Activated T-cell treated with anti-CD3 and anti-CD28 coated beads, Interleukin-2, amount 50 U/mL, for 24 hours (primary cell): ENCODE data around the gene ZNF385A.

ENCODE experiments used
- DNase-seq: peaks from one replicate; pipeline ENCODE4 v3.0.0-alpha.2; 2020
- H3K27ac Mint-ChIP-seq: 2 replicates; pipeline ENCODE4 v1.8.0; 2020; ENCODE audit warnings: mild to moderate bottlenecking, mixed read lengths
- H3K27me3 Mint-ChIP-seq: 2 replicates; pipeline ENCODE4 v1.8.0; 2020; ENCODE audit warnings: mixed read lengths
- H3K36me3 Mint-ChIP-seq: 2 replicates; pipeline ENCODE4 v1.8.0; 2020; ENCODE audit warnings: low read depth, mixed read lengths
- H3K4me1 Mint-ChIP-seq: 2 replicates; pipeline ENCODE4 v1.8.0; 2020; ENCODE audit warnings: low read depth, mixed read lengths
- H3K4me3 Mint-ChIP-seq: 2 replicates; pipeline ENCODE4 v1.8.0; 2020; ENCODE audit warnings: mild to moderate bottlenecking, moderate library complexity, mixed read lengths
- H3K9me3 Mint-ChIP-seq: 2 replicates; pipeline ENCODE4 v1.8.0; 2020; ENCODE audit warnings: mixed read lengths

The ZNF385A gene

DNA sequence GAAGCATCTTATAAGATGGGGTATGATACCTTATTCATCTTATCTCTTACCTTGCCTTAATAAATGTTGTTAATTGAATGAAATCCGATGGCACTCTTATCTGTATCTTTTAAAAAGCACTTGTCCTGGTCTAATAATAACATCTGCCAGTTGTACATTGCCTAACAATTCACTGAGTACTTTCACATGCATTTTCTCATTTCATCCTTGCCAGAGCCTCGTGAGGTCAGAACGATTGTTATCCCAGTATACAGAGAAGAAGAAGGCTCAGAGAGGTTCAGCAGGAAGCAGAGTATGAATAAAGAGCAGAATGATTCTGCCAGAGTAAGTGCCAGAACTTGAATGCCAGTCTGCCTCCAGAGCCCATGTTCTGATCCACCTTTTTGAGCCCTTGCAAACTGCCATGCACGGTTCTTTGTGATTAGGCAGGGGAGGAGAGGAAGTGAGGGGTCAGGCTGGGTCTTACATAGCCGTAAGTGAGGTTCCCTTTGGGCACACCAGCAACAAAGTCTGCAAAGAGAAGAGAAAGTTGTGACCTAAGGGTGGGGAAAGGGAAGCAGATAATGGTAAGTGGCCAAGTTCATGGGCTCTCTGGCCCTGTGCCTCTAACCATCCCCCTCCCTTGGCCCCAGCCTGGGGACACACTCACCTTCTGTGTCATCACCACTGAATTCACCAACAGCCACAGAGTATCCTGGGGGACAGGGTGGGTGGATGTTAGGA, 22.8 kb upstream of the ZNF385A start:
- peaks cover 24% of the 10 kb centered on the region for H3K4me1 Mint-ChIP-seq
- peak overlapping the region; percentile 30 for H3K27ac Mint-ChIP-seq
- no peaks in the 10 kb centered on the region for H3K27me3 Mint-ChIP-seq
- no peaks in the 10 kb centered on the region for H3K9me3 Mint-ChIP-seq
- H3K4me3 Mint-ChIP-seq: no peak overlapping the region
- H3K36me3 Mint-ChIP-seq: peaks cover 72% of the 10 kb centered on the region
- DNase-seq: no peak

DNA sequence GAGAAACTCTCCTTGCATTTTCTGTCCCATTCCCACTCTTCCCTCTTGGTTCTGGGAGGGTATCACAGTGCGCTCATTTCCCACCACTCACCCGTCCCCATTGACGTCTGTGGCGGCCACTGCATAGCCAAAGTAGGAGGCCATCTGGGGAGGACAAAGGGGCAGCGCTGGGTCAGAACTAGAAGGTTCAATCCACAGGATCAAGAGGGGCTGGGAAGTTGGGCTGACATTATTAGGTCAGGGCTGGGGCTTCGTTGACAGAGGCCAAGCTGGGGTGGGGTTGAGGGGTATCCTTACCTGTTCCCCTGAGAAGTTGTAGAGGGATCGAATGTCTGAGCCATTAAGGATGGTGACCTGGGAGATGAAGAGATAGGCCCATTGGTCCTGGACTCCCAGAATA, 21.0 kb upstream of the ZNF385A start:
- no peaks in the 10 kb centered on the region for H3K9me3 Mint-ChIP-seq
- peaks cover 9% of the 10 kb centered on the region for H3K4me1 Mint-ChIP-seq
- H3K4me3 Mint-ChIP-seq: no peak overlapping the region
- no peak for DNase-seq
- H3K27me3 Mint-ChIP-seq: no peaks in the 10 kb centered on the region
- peaks cover 83% of the 10 kb centered on the region for H3K36me3 Mint-ChIP-seq
- peak overlapping the region; percentile 3 for H3K27ac Mint-ChIP-seq

DNA sequence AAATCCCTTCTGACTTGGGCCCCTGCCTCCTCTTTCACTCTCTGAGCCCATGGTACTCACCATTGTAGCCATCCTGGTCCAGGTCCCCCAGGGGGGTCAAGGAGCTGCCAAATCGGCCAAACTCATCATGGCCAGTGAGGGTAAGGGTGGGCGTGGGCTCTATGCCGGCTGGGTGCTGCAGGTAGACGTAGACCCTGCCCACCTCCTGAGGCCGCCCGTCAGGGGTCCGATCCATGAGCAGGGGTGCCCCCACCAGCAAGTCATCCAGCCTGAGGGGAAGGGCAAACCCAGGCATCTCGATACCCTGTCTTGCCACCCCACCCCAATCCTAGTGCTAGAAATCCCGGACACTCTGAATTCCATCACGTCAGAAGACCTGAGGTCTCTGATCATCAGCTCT, 20.6 kb upstream of the ZNF385A start:
- Mint-ChIP-seq H3K4me1 (peaks cover 9% of the 10 kb centered on the region), H3K4me3 (no peak overlapping the region), H3K36me3 (peaks cover 86% of the 10 kb centered on the region), H3K27ac (peak overlapping the region; percentile 70), H3K27me3 (no peaks in the 10 kb centered on the region), H3K9me3 (no peaks in the 10 kb centered on the region)
- DNase-seq: no peak

DNA sequence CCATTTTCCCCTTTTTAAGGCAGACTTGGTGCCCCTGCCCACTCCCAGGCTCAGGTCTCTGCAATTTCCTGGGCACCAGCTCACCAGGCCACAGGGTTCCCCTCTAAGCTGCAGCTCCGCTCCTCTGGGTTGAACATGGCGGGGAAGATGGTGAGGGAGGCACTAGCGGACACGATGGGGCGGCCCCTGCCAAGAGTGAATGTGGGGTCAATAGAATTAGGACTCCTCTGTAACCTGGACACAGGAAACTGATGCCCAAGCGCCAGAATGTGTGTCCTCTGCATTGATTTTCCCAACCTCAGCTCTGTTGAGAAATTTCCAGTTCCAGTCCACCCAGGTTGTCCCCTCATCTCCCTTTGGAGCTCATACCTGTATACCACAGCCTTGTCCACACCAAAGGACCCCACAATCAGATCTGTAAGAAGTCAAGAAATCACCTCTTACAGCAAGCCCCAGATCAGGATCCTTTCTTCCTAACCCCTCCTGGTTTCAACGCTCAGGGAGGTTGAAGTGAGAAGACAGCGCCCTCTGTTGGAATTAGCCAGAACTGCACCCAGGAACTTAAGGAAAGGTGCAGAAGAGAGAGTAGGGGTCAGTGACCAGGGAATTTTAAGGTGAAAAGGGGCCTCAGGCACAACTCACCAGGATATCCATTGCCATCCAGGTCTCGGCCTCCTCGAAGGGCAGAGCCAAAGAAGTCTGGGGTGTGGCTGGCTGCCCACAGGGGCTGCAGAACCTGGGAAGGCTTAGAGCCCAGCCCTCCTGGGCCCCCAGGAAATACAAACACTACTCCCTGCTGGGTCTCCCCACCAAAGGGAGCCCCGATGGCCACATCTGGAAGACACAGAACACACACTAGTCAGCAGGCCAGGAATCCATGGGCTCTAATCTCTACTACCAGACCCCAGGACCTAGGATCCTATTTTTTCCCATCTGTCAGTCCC, 19.8 kb upstream of the ZNF385A start:
- DNase-seq: peak; percentile 72
- peaks cover 91% of the 10 kb centered on the region for H3K36me3 Mint-ChIP-seq
- no peak overlapping the region for H3K4me3 Mint-ChIP-seq
- no peaks in the 10 kb centered on the region for H3K9me3 Mint-ChIP-seq
- no peaks in the 10 kb centered on the region for H3K27me3 Mint-ChIP-seq
- H3K4me1 Mint-ChIP-seq: peaks cover 7% of the 10 kb centered on the region
- H3K27ac Mint-ChIP-seq: peak overlapping the region; percentile 70

GRCh38 chr12:54401119-54401518, 16.6 kb upstream of the ZNF385A start:
- no peak for DNase-seq
- H3K27me3 Mint-ChIP-seq: no peaks in the 10 kb centered on the region
- peaks cover 5% of the 10 kb centered on the region for H3K4me1 Mint-ChIP-seq
- H3K4me3 Mint-ChIP-seq: no peak overlapping the region
- H3K9me3 Mint-ChIP-seq: no peaks in the 10 kb centered on the region
- peaks cover 88% of the 10 kb centered on the region for H3K36me3 Mint-ChIP-seq
- H3K27ac Mint-ChIP-seq: peak overlapping the region; percentile 42

GRCh38 chr12:54398995-54399793, 14.7 kb upstream of the ZNF385A start:
- Mint-ChIP-seq H3K27me3 (no peaks in the 10 kb centered on the region), H3K36me3 (peaks cover 89% of the 10 kb centered on the region), H3K27ac (no peak overlapping the region)

GRCh38 chr12:54398218-54398617, 13.7 kb upstream of the ZNF385A start:
- no peak for DNase-seq
- peaks cover 14% of the 10 kb centered on the region for H3K4me1 Mint-ChIP-seq
- no peaks in the 10 kb centered on the region for H3K27me3 Mint-ChIP-seq
- H3K9me3 Mint-ChIP-seq: no peaks in the 10 kb centered on the region
- peaks cover 79% of the 10 kb centered on the region for H3K36me3 Mint-ChIP-seq
- no peak overlapping the region for H3K27ac Mint-ChIP-seq
- no peak overlapping the region for H3K4me3 Mint-ChIP-seq

More at GRCh38 chr12:54398995-54399793, 14.7 kb upstream of the ZNF385A start:
- peaks cover 7% of the 10 kb centered on the region for H3K4me1 Mint-ChIP-seq
- H3K4me3 Mint-ChIP-seq: no peak overlapping the region
- peak; percentile 94 for DNase-seq
- no peaks in the 10 kb centered on the region for H3K9me3 Mint-ChIP-seq

DNA sequence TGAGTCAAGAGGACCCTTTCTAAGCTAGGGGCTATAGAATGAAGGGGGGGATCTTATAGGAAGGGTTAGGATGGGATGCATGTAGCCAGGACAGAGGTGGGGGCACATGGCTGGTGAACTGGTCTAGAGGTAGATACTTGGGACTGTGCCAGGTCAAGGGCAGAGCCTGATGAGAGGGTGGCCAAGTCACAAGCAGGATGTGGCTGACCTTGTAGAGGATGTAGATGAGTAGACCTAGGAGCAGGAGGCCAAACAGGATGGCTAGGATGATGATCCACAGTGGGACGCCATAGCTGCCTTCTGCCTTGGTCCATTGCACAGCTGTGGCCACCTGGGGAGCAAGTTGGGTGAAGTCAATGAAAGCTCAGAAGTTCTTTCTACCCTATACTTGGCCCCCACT, 12.6 kb upstream of the ZNF385A start:
- Mint-ChIP-seq H3K36me3 (peaks cover 69% of the 10 kb centered on the region), H3K4me1 (peaks cover 16% of the 10 kb centered on the region), H3K27me3 (no peaks in the 10 kb centered on the region), H3K9me3 (no peaks in the 10 kb centered on the region), H3K4me3 (no peak overlapping the region), H3K27ac (peak overlapping the region; percentile 11)
- no peak for DNase-seq

DNA sequence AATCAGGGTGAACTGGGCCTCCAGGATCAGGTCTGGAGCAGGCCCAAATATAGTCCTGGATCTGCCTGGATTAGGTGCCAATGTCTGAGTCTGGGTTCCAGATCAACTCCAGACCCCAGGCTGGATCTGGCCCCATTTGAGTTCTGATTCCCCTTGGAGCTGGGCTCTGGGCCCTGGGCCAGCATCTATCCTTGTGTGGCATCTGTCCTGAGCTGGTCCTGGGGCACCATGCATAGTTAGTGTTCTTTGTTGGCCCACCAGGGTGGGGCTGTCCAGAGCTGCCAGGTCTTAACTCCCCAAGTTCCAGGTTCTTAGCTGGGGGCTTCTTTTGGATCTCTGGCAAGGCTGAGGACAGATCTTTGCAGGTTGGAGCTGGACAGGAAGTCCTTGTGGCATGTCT, 11.0 kb upstream of the ZNF385A start:
- Mint-ChIP-seq H3K4me3 (no peak overlapping the region), H3K9me3 (no peaks in the 10 kb centered on the region), H3K36me3 (peaks cover 54% of the 10 kb centered on the region), H3K27me3 (no peaks in the 10 kb centered on the region), H3K27ac (no peak overlapping the region), H3K4me1 (peaks cover 24% of the 10 kb centered on the region)
- DNase-seq: no peak

DNA sequence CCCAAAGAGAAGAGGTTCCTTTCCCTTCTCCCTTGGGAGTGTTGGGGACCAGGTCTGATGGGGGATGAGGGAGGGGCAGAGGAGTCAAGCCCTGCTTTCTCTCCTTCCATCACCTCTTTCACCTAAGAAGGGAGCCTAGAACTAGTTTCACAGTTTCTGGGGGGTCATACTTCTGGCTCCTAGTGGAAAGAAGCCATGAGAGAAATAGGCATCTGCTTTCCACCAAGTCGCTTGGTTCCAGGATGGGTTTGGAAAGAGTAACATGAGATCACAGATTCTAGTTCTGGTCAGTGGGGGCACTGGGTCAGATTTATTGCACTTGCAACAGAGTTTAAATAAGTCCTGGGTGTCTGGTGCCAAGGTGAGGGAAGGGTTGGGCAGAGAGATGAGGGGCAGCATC, 10.5 kb upstream of the ZNF385A start:
- Mint-ChIP-seq H3K9me3 (no peaks in the 10 kb centered on the region), H3K4me1 (peaks cover 24% of the 10 kb centered on the region), H3K36me3 (peaks cover 50% of the 10 kb centered on the region), H3K27ac (no peak overlapping the region), H3K4me3 (no peak overlapping the region), H3K27me3 (no peaks in the 10 kb centered on the region)
- DNase-seq: no peak

DNA sequence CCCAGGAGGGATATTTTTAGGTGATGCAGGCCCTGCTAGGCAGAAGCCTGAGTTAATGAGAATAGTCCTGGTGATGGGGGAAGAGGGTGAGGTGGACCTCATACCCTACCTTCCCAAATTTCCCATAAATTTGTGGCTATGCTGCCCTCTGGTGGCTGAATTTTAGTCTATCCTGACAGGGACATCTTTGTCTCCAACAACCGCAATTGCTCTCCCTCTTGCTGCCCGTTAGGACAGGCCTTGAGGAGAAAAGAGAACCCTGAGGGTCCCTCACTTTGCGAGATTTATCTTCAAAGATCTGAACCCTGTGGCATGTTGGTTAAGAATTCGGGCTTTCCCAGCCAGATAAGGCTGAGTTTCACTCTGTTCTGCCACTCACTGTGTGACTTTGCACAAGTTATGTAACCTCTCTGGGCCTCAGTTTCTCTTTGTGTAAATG, 9.8 kb upstream of the ZNF385A start:
- Mint-ChIP-seq H3K27me3 (no peaks in the 10 kb centered on the region), H3K4me1 (peaks cover 29% of the 10 kb centered on the region), H3K4me3 (no peak overlapping the region), H3K36me3 (peaks cover 45% of the 10 kb centered on the region), H3K9me3 (no peaks in the 10 kb centered on the region), H3K27ac (peak overlapping the region; percentile 2)
- peak; percentile 47 for DNase-seq

DNA sequence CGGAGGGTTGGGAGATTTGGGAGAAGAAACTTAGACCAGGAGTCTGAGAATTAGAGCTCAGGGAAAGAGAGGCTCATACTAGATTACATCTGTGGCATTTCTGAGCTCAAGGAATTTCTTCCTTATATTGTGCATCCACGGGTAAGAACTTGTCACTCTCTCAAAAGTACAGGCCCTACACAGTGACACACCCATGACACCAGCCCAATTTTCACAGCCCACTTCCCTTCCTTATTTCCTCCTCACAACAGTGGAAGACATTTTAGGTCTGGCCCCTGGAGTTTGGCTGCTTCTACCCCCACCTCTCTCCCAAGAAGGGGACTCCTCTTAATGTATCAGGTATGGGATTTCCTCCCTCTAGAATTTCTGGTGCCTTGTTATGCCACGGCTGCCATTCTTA, 9.2 kb upstream of the ZNF385A start:
- DNase-seq: no peak
- Mint-ChIP-seq H3K9me3 (no peaks in the 10 kb centered on the region), H3K27ac (peak overlapping the region; percentile 52), H3K27me3 (no peaks in the 10 kb centered on the region), H3K4me1 (peaks cover 29% of the 10 kb centered on the region), H3K4me3 (no peak overlapping the region), H3K36me3 (peaks cover 43% of the 10 kb centered on the region)

GRCh38 chr12:54393207-54393609, 8.7 kb upstream of the ZNF385A start:
- peaks cover 29% of the 10 kb centered on the region for H3K4me1 Mint-ChIP-seq
- peaks cover 38% of the 10 kb centered on the region for H3K36me3 Mint-ChIP-seq
- no peak overlapping the region for H3K4me3 Mint-ChIP-seq
- H3K27ac Mint-ChIP-seq: no peak overlapping the region
- H3K27me3 Mint-ChIP-seq: no peaks in the 10 kb centered on the region
- H3K9me3 Mint-ChIP-seq: no peaks in the 10 kb centered on the region
- DNase-seq: no peak

DNA sequence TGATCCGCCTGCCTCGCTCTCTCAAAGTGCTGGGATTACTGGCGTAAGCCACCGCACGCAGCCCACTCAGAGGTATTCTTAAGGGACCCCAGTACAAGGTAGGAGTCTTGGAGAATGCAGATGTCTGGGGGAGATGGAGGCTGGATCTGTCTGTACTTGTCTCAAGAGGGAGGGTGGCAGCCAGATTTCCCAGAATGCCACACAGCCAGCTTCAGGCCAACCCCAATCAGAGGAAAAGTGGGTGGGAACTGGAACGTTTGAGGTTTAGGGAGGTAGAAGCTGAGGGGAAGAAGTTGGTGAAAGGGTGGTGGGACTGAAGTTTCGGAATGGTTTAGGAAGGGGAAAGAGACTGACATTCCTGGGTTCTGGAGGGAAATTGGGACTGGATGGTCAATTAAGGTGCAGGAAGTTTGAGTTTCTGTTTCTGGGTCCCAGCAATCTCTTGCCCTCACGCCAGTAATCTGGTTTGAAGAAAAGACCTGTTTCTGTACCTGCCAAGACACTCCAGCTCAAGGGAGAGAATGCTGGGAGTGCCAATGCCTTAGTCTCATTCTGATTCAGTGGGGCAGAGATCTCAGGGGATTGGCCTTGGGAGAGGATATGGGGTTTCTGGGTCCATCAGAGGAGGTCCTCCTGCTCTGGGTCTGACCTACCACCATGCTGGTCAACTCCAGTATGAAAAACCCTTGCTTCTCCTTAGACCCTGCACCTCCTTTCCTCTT, 8.1 kb upstream of the ZNF385A start:
- Mint-ChIP-seq H3K36me3 (peaks cover 32% of the 10 kb centered on the region), H3K4me3 (no peak overlapping the region), H3K27me3 (no peaks in the 10 kb centered on the region), H3K9me3 (no peaks in the 10 kb centered on the region), H3K27ac (no peak overlapping the region), H3K4me1 (peaks cover 29% of the 10 kb centered on the region)
- no peak for DNase-seq
